IMR-90 (cell line): ENCODE results near the gene IFNG-AS1. TPM values are rescaled to one million over a fixed set of nuclear protein-coding genes. Genes with fewer than 3 reads are reported as not detected.

Experiments used
- ATAC-seq: fragments of 200-7000 bp; cut with Tn5 transposase; 2 replicates; pipeline ENCODE4 v1.9.1; 2020; ENCODE audit warnings: low read depth, mild to moderate bottlenecking, moderate library complexity
- BruUV-seq: library from RNA; stranded (reverse); fragments of 400-500 nt; replicated peaks from 2 replicates; lab custom pipeline; 2021; lab: Mats Ljungman, UMichigan
- CTCF ChIA-PET: fragments of 300-600 bp; formaldehyde crosslinking; extraction: SDS; loops from one replicate; lab custom pipeline; 2021; ENCODE audit warnings: antibody characterized with exemption; lab: Yijun Ruan, JAX
- POLR2A ChIA-PET: fragments of 300-600 bp; sonication (Branson Sonifier 250); formaldehyde crosslinking; loops from one replicate; lab custom pipeline; 2022; ENCODE audit warnings: antibody characterized with exemption; ENCODE audit not compliant: unreplicated experiment; lab: Charles Lee
- DNase-seq: peaks from one replicate; pipeline ENCODE4 v3.0.0; 2013
- H2AFZ ChIP-seq: replicated peaks from 2 replicates; pipeline ENCODE3; 2013; ENCODE audit warnings: low read length, mild to moderate bottlenecking; ENCODE audit not compliant: poor library complexity
- H2AK5ac ChIP-seq: 2 replicates; pipeline ENCODE4 v1.6.1; 2013; ENCODE audit warnings: low read depth, low read length, inconsistent platforms
- H2AK9ac ChIP-seq: replicated peaks from 2 replicates; pipeline ENCODE3; 2013; ENCODE audit warnings: mild to moderate bottlenecking, low read depth, low read length, moderate library complexity; ENCODE audit not compliant: poor library complexity
- H2BK120ac ChIP-seq: 2 replicates; pipeline ENCODE4 v1.6.1; 2013; ENCODE audit warnings: low read depth, low read length, inconsistent platforms
- H2BK15ac ChIP-seq: 3 replicates; pipeline ENCODE4 v1.6.1; 2013; ENCODE audit warnings: low read depth, low read length, inconsistent platforms
- H2BK20ac ChIP-seq: 2 replicates; pipeline ENCODE4 v1.6.1; 2013; ENCODE audit warnings: low read depth, mild to moderate bottlenecking, inconsistent platforms, low read length, moderate library complexity
- H2BK5ac ChIP-seq: 2 replicates; pipeline ENCODE4 v1.6.1; 2013; ENCODE audit warnings: mild to moderate bottlenecking, low read depth, low read length, inconsistent platforms; ENCODE audit not compliant: poor library complexity, severe bottlenecking
- H3K14ac ChIP-seq: replicated peaks from 2 replicates; pipeline ENCODE4 v1.6.1; 2013; ENCODE audit warnings: low read depth, low read length, inconsistent platforms
- H3K18ac ChIP-seq: 2 replicates; pipeline ENCODE4 v1.6.1; 2013; ENCODE audit warnings: low read depth, low read length, control low read depth
- H3K23ac ChIP-seq: 2 replicates; pipeline ENCODE4 v1.6.1; 2013; ENCODE audit warnings: low read depth, low read length, inconsistent platforms
- H3K27ac ChIP-seq: 2 replicates; pipeline ENCODE4 v1.5.1; 2013; ENCODE audit warnings: mild to moderate bottlenecking, control low read depth, low read length; ENCODE audit not compliant: insufficient read depth
- H3K27me3 ChIP-seq: 2 replicates; pipeline ENCODE4 v1.6.1; 2013; ENCODE audit warnings: low read length; ENCODE audit not compliant: control insufficient read depth, insufficient read depth
- H3K36me3 ChIP-seq: 2 replicates; pipeline ENCODE4 v1.6.1; 2013; ENCODE audit warnings: low read length, mixed read lengths; ENCODE audit not compliant: control insufficient read depth, insufficient read depth
- H3K4ac ChIP-seq: 2 replicates; pipeline ENCODE4 v1.6.1; 2013; ENCODE audit warnings: low read depth, low read length, inconsistent platforms
- H3K4me1 ChIP-seq: 2 replicates; pipeline ENCODE4 v1.6.1; 2013; ENCODE audit warnings: low read length, mixed read lengths; ENCODE audit not compliant: control insufficient read depth, insufficient read depth
- H3K4me2 ChIP-seq: 2 replicates; pipeline ENCODE4 v1.6.1; 2013; ENCODE audit warnings: low read depth, mild to moderate bottlenecking, control low read depth, low read length, moderate library complexity
- H3K4me3 ChIP-seq: 2 replicates; pipeline ENCODE4 v1.5.1; 2013; ENCODE audit warnings: low read depth, mild to moderate bottlenecking, control low read depth, low read length, moderate library complexity; ENCODE audit not compliant: insufficient read depth
- H3K56ac ChIP-seq: 2 replicates; pipeline ENCODE4 v1.6.1; 2013; ENCODE audit warnings: low read length, inconsistent platforms; ENCODE audit not compliant: insufficient read depth; ENCODE audit errors: extremely low read depth
- H3K79me1 ChIP-seq, 2 experiments: 2 replicates each; pipeline ENCODE4 v1.6.1; 2013; ENCODE audit warnings: low read length in 2 of 2, inconsistent platforms in 1 of 2, low read depth in 1 of 2
- H3K9ac ChIP-seq: 2 replicates; pipeline ENCODE4 v1.6.1; 2013; ENCODE audit warnings: low read depth, low read length, control low read depth
- H3K9me1 ChIP-seq: 2 replicates; pipeline ENCODE4 v1.6.1; 2013; ENCODE audit warnings: low read length, inconsistent platforms; ENCODE audit not compliant: insufficient read depth
- H3K9me3 ChIP-seq: 2 replicates; pipeline ENCODE4 v1.6.1; 2013; ENCODE audit warnings: low read length; ENCODE audit not compliant: control insufficient read depth, insufficient read depth
- H4K20me1 ChIP-seq: 2 replicates; pipeline ENCODE4 v1.6.1; 2013; ENCODE audit warnings: low read length, inconsistent platforms; ENCODE audit not compliant: insufficient read depth
- H4K5ac ChIP-seq: 2 replicates; pipeline ENCODE4 v1.6.1; 2013; ENCODE audit warnings: mild to moderate bottlenecking, low read depth, low read length, control low read depth
- H4K8ac ChIP-seq, 2 experiments: 2 replicates each; pipeline ENCODE4 v1.6.1; 2013; ENCODE audit warnings: low read depth in 2 of 2, low read length in 2 of 2, control low read depth in 1 of 2, inconsistent platforms in 1 of 2
- H4K91ac ChIP-seq: 2 replicates; pipeline ENCODE4 v1.6.1; 2013; ENCODE audit warnings: low read depth, low read length, inconsistent platforms; ENCODE audit not compliant: insufficient read depth
- CHD1 ChIP-seq: IDR thresholded peaks from 2 replicates; pipeline ENCODE4 v1.6.1; 2012; ENCODE audit warnings: low read depth, low read length, improper control_type of control experiment
- ELK1 ChIP-seq: fragments of 150-350 bp; IDR thresholded peaks from 2 replicates; pipeline ENCODE4 v1.6.1; 2016; ENCODE audit warnings: low read depth, mild to moderate bottlenecking, low read length, moderate library complexity, borderline replicate concordance
- FOS ChIP-seq: fragments of 150-350 bp; IDR thresholded peaks from 2 replicates; pipeline ENCODE4 v1.6.1; 2016; ENCODE audit warnings: low read depth, low read length
- MAFK ChIP-seq: IDR thresholded peaks from 2 replicates; pipeline ENCODE4 v1.6.1; 2012; ENCODE audit warnings: low read depth, low read length, improper control_type of control experiment
- RAD21 ChIP-seq: IDR thresholded peaks from 2 replicates; pipeline ENCODE4 v1.6.1; 2012; ENCODE audit warnings: low read length, improper control_type of control experiment
- RCOR1 ChIP-seq: IDR thresholded peaks from 2 replicates; pipeline ENCODE4 v1.6.1; 2012; ENCODE audit warnings: mild to moderate bottlenecking, low read length, improper control_type of control experiment; ENCODE audit not compliant: insufficient replicate concordance
- SMC3 ChIP-seq: fragments of 150-350 bp; IDR thresholded peaks from 2 replicates; pipeline ENCODE4 v1.6.1; 2016; ENCODE audit warnings: low read depth, mild to moderate bottlenecking, antibody characterized with exemption, low read length, moderate library complexity
- WGBS, 2 experiments: methylation state at CpG; one replicate each; pipeline versions ENCODE4 v1.1.5 to v1.1.7; 2013; ENCODE audit warnings: missing lambda C conversion rate in 2 of 2; ENCODE audit not compliant: insufficient read length in 1 of 2; ENCODE audit errors: extremely low coverage in 2 of 2; 5-methylcytosine and 5-hydroxymethylcytosine counted together
- dilution Hi-C: fragments of 300-500 bp; cut with HindIII; formaldehyde crosslinking; loops from one replicate; pipeline ENCODE4 v1.14.3; 2018; ENCODE audit warnings: low sequenced_read_pairs; ENCODE audit not compliant: unreplicated experiment
- in situ Hi-C: fragments of 300-500 bp; cut with MboI; formaldehyde crosslinking; loops from 3 replicates; pipeline ENCODE4 v1.14.3; 2019; ENCODE audit warnings: low sequenced_read_pairs, inconsistent platforms, mixed read lengths
- intact Hi-C: fragments of 100-400 bp; cut with micrococcal nuclease; formaldehyde crosslinking; loops from 2 replicates; pipeline ENCODE4 v1.10.0; 2022
- polyA plus RNA-seq, 3 experiments: library from polyadenylated mRNA; depleted of rRNA; stranded (reverse); fragments of >200 nt; gene quantifications; 2 replicates each; pipeline ENCODE4 v1.2.3, GENCODE V29; 2012; ENCODE audit warnings: low replicate concordance in 1 of 3
- total RNA-seq: library from RNA; depleted of rRNA; stranded (reverse); fragments of >200 nt; gene quantifications from 2 replicates; pipeline ENCODE4 v1.2.3, GENCODE V29; 2012

The IFNG-AS1 gene
- total and polyA plus RNA-seq, 2 of the 4 experiments (the other 2 are of a cell fraction), result not detected

DNA sequence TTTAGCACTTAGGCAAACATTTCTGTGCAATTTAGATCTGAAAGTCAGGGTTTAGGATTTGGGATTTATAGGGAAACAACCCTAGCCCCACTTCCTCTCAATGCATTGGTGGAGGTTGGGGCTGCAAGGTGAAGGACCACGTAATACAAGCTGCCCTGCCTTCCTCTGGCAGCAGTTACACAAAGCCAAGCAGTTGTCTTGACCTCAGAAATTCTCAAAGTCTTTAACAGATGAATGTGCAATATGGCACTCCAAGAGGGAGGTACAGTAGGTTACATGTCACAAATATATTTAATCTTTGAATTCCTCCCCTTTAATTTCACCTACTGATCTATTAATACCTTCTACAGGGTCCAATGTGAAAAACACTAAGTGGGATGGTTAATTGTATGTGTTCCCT is 23.9 kb downstream of the IFNG-AS1 start:
- Histone ChIP-seq H4K8ac (no peak overlapping the region), H3K4me1 (peaks cover 7% of the 10 kb centered on the region), H2BK5ac (no peak overlapping the region), H3K36me3 (no peaks in the 10 kb centered on the region), H3K56ac (no peak overlapping the region), H3K27ac (no peak overlapping the region), H3K27me3 (no peaks in the 10 kb centered on the region; the same call in 1 of the 2 replicates), H4K20me1 (no peaks in the 10 kb centered on the region), H4K91ac (no peak overlapping the region), H3K9ac (no peak overlapping the region), H3K9me3 (no peaks in the 10 kb centered on the region), H3K4ac (no peak overlapping the region), H2AK9ac (no peak overlapping the region), H2BK120ac (no peak overlapping the region), H2AFZ (no peak overlapping the region), H3K4me2 (no peak overlapping the region), H3K23ac (no peak overlapping the region), H3K4me3 (no peak overlapping the region), H3K14ac (no peak overlapping the region), H3K18ac (no peak overlapping the region), H3K9me1 (no peaks in the 10 kb centered on the region), H2BK20ac (no peak overlapping the region), H3K79me1 (no peaks in the 10 kb centered on the region), H4K5ac (no peak overlapping the region), H2BK15ac (no peak overlapping the region), H2AK5ac (no peak overlapping the region)
- no peak for TF ChIP-seq SMC3
- no peak for TF ChIP-seq RAD21
- no peak for TF ChIP-seq RCOR1
- no peak for TF ChIP-seq CHD1
- TF ChIP-seq MAFK, result no peak
- no peak for TF ChIP-seq FOS
- no peak for TF ChIP-seq ELK1
- intact Hi-C loops, result no loop called here
- in situ Hi-C loops, result no loop called here
- no peak for ATAC-seq
- POLR2A ChIA-PET, result no interaction called here
- DNase-seq, result no peak
- CTCF ChIA-PET, result interaction anchor here (0.6 kb wide), 1 partner anchor 10 kb away, joined by 6 read pairs; no protein-coding TSS in a partner anchor
- no TSS peak for BruUV-seq
- dilution Hi-C loops, result no loop called here
- WGBS, 2 experiments, result no CpG with 5 or more reads among the region's 1 CpG
